Activated CD8-positive, alpha-beta memory T cell treated with anti-CD3 and anti-CD28 coated beads for 4 hours (primary cell): Measurements from ENCODE around the gene LY6G5B.
A peak's percentile ranks its signal among the peaks of the same experiment; 100 is the strongest.

Source experiments
- DNase-seq, 2 donors: peaks; one replicate each; pipeline ENCODE4 v3.0.0-alpha.2; 2020; ENCODE audit warnings: low read depth in 2 of 2

Gene LY6G5B

GRCh38 chr6:31669676-31670075, at the start of gene LY6G5B:
Gene LY6G5B (plus strand): TSS chr6:31669976. CDS start chr6:31670951, 975 bp downstream.
- DNase-seq, result no peak

- peak; percentile 64 to 95 for DNase-seq
These were observed 49.0 kb upstream of the LY6G5B start, which contains the start of gene PRRC2A for GRCh38 chr6:31620586-31621319. Gene PRRC2A (plus strand): TSS chr6:31620715. CDS start chr6:31622790, 2,075 bp downstream.

GRCh38 chr6:31621320-31621939, 48.3 kb upstream of the LY6G5B start:
- DNase-seq, result no peak

- DNase-seq, result no peak
These were observed 47.8 kb upstream of the LY6G5B start for GRCh38 chr6:31621991-31622390.

- DNase-seq, result no peak
These were observed 47.1 kb upstream of the LY6G5B start for GRCh38 chr6:31622684-31623091.

GRCh38 chr6:31624070-31624469, 45.7 kb upstream of the LY6G5B start:
- no peak for DNase-seq

GRCh38 chr6:31626952-31627351, 42.8 kb upstream of the LY6G5B start:
- DNase-seq, result no peak

GRCh38 chr6:31627690-31628287, 42.0 kb upstream of the LY6G5B start:
- DNase-seq, result no peak

GRCh38 chr6:31629014-31629413, 40.8 kb upstream of the LY6G5B start:
- DNase-seq, result no peak

- no peak for DNase-seq
These were observed 39.4 kb upstream of the LY6G5B start for GRCh38 chr6:31630177-31630934.

- DNase-seq, result no peak
These were observed 38.6 kb upstream of the LY6G5B start for GRCh38 chr6:31631209-31631608.

- DNase-seq, result no peak
These were observed 38.0 kb upstream of the LY6G5B start for GRCh38 chr6:31631681-31632278.

- DNase-seq, result no peak
These were observed 37.4 kb upstream of the LY6G5B start for GRCh38 chr6:31632279-31632946.

GRCh38 chr6:31633447-31633846, 36.3 kb upstream of the LY6G5B start:
- no peak for DNase-seq

GRCh38 chr6:31634131-31634530, 35.6 kb upstream of the LY6G5B start:
- DNase-seq, result no peak

GRCh38 chr6:31634969-31635575, 34.7 kb upstream of the LY6G5B start:
- DNase-seq, result no peak

GRCh38 chr6:31636698-31637596, 32.8 kb upstream of the LY6G5B start:
- DNase-seq, result no peak

GRCh38 chr6:31639043-31639442, 30.7 kb upstream of the LY6G5B start:
- DNase-seq, result no peak

- DNase-seq, result no peak
These were observed 30.3 kb upstream of the LY6G5B start for GRCh38 chr6:31639449-31639861.

GRCh38 chr6:31640612-31641011, 29.2 kb upstream of the LY6G5B start:
- DNase-seq, result no peak
